DND-41 (cell line): ENCODE measurements around the gene PFKFB3.
"Not testable (repeated sequence)": the region's sequence is repeated elsewhere in the genome, so short reads cannot be mapped to it uniquely, and the experiment has no call there.

Source experiments
- EZH2 ChIP-seq: IDR thresholded peaks from 3 replicates; pipeline ENCODE4 v1.6.1; 2012; ENCODE audit warnings: borderline replicate concordance, low read depth, mild to moderate bottlenecking, moderate library complexity, low read length, inconsistent platforms; ENCODE audit not compliant: severe bottlenecking
- TF ChIP-seq, protein P1 (sequence below): IDR thresholded peaks from 2 replicates; pipeline ENCODE4 v1.5.1; 2012; ENCODE audit warnings: borderline replicate concordance, low read length, moderate library complexity, mild to moderate bottlenecking; ENCODE audit not compliant: poor library complexity, severe bottlenecking; ENCODE audit errors: extremely low read depth

DNA sequence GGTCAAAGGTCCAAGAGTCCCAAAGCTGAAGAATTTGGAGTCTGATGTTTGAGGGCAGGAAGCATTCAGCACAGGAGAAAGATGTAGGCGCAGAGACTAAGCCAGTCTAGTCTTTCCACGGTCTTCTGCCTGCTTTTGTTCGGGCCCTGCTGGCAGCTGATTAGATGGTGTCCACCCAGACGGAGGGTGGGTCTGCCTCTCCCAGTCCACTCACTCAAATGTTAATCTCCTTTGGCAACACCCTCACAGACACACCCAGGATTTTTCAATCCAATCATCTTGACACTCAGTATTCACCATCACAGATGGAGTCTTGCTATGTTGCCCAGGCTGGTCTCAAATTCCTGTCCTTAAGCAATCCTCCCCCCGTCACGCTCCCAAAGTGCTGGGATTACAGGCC, 6.2 kb upstream of the PFKFB3 start:
- not testable (repeated sequence) for TF ChIP-seq EZH2
- TF ChIP-seq, protein P1, sequence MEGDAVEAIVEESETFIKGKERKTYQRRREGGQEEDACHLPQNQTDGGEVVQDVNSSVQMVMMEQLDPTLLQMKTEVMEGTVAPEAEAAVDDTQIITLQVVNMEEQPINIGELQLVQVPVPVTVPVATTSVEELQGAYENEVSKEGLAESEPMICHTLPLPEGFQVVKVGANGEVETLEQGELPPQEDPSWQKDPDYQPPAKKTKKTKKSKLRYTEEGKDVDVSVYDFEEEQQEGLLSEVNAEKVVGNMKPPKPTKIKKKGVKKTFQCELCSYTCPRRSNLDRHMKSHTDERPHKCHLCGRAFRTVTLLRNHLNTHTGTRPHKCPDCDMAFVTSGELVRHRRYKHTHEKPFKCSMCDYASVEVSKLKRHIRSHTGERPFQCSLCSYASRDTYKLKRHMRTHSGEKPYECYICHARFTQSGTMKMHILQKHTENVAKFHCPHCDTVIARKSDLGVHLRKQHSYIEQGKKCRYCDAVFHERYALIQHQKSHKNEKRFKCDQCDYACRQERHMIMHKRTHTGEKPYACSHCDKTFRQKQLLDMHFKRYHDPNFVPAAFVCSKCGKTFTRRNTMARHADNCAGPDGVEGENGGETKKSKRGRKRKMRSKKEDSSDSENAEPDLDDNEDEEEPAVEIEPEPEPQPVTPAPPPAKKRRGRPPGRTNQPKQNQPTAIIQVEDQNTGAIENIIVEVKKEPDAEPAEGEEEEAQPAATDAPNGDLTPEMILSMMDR, result not testable (repeated sequence)
